WTC11 (cell line): Measurements from ENCODE around the gene BAG1.

Experiments
- ATF2 ChIP-seq: sonication (generic); formaldehyde crosslinking; IDR thresholded peaks from 2 replicates; pipeline ENCODE4 v1.8.1; 2022; ENCODE audit warnings: low read depth, missing genetic modification reagents, borderline replicate concordance
- E2F4 ChIP-seq: sonication (generic); formaldehyde crosslinking; IDR thresholded peaks from 2 replicates; pipeline ENCODE4 v1.8.1; 2022; ENCODE audit warnings: low read depth, mild to moderate bottlenecking, moderate library complexity, missing genetic modification reagents, borderline replicate concordance
- ELF4 ChIP-seq: sonication (generic); formaldehyde crosslinking; IDR thresholded peaks from 2 replicates; pipeline ENCODE4 v1.8.1; 2022; ENCODE audit warnings: low read depth, mild to moderate bottlenecking, moderate library complexity, missing genetic modification reagents
- ETV6 ChIP-seq: sonication (generic); formaldehyde crosslinking; IDR thresholded peaks from 2 replicates; pipeline ENCODE4 v1.8.1; 2022; ENCODE audit warnings: mild to moderate bottlenecking, missing genetic modification reagents
- FOXJ3 ChIP-seq: sonication (generic); formaldehyde crosslinking; IDR thresholded peaks from 2 replicates; pipeline ENCODE4 v1.9.0; 2021; ENCODE audit warnings: missing genetic modification reagents, mild to moderate bottlenecking, borderline replicate concordance
- FOXP4 ChIP-seq: sonication (generic); formaldehyde crosslinking; IDR thresholded peaks from 2 replicates; pipeline ENCODE4 v1.8.0; 2022; ENCODE audit warnings: mild to moderate bottlenecking, missing genetic modification reagents
- ZNF219 ChIP-seq: sonication (generic); formaldehyde crosslinking; IDR thresholded peaks from 2 replicates; pipeline ENCODE4 v1.8.0; 2023; ENCODE audit warnings: missing genetic modification reagents, mild to moderate bottlenecking, borderline replicate concordance
- ZSCAN18 ChIP-seq: fragments of 250-450 bp; sonication (Bioruptor Pico); IDR thresholded peaks from 2 replicates; pipeline ENCODE4 v2.1.2; 2022; ENCODE audit warnings: mild to moderate bottlenecking, moderate library complexity
- TF ChIP-seq, protein P1 (sequence below): sonication (generic); formaldehyde crosslinking; IDR thresholded peaks from 2 replicates; pipeline ENCODE4 v1.8.1; 2023; ENCODE audit warnings: mild to moderate bottlenecking, missing genetic modification reagents, moderate library complexity
- TF ChIP-seq, protein P2 (sequence below): fragments of 200-600 bp; IDR thresholded peaks from 2 replicates; pipeline ENCODE4 v1.8.0; 2022; ENCODE audit warnings: antibody characterized with exemption

GRCh38 chr9:33221568-33221884, 43.0 kb downstream of the BAG1 start:
- TF ChIP-seq ETV6 (CRISPR knock-in tag), result no peak
- no peak for TF ChIP-seq FOXJ3
- TF ChIP-seq, protein P1, sequence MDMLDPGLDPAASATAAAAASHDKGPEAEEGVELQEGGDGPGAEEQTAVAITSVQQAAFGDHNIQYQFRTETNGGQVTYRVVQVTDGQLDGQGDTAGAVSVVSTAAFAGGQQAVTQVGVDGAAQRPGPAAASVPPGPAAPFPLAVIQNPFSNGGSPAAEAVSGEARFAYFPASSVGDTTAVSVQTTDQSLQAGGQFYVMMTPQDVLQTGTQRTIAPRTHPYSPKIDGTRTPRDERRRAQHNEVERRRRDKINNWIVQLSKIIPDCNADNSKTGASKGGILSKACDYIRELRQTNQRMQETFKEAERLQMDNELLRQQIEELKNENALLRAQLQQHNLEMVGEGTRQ (CRISPR knock-in tag), result no peak
- TF ChIP-seq, protein P2, sequence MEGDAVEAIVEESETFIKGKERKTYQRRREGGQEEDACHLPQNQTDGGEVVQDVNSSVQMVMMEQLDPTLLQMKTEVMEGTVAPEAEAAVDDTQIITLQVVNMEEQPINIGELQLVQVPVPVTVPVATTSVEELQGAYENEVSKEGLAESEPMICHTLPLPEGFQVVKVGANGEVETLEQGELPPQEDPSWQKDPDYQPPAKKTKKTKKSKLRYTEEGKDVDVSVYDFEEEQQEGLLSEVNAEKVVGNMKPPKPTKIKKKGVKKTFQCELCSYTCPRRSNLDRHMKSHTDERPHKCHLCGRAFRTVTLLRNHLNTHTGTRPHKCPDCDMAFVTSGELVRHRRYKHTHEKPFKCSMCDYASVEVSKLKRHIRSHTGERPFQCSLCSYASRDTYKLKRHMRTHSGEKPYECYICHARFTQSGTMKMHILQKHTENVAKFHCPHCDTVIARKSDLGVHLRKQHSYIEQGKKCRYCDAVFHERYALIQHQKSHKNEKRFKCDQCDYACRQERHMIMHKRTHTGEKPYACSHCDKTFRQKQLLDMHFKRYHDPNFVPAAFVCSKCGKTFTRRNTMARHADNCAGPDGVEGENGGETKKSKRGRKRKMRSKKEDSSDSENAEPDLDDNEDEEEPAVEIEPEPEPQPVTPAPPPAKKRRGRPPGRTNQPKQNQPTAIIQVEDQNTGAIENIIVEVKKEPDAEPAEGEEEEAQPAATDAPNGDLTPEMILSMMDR, result no peak
- TF ChIP-seq ATF2, result no peak
- TF ChIP-seq FOXP4, result no peak
- no peak for TF ChIP-seq ZSCAN18 (CRISPR knock-in tag)
- no peak for TF ChIP-seq E2F4 (CRISPR knock-in tag)
- no peak for TF ChIP-seq ZNF219 (CRISPR knock-in tag)
- no peak for TF ChIP-seq ELF4 (CRISPR knock-in tag)
